Natural killer cell treated with Interleukin-12 subunit alpha and Interleukin-12 subunit beta and Interleukin-15 and Interleukin-18, amount 100 ng/mL, for 72 hours (primary cell): ENCODE data around the gene SMYD3. TPM values are rescaled to one million over a fixed set of nuclear protein-coding genes. Genes with fewer than 3 reads are reported as not detected.
"Not testable (repeated sequence)": the region's sequence is repeated elsewhere in the genome, so short reads cannot be mapped to it uniquely, and the experiment has no call there.

Source experiments
- ATAC-seq, 2 donors: fragments of 150-1000 bp; cut with Tn5 transposase in 1 of 2; sonication (Bioruptor Pico), chemical (Tn5 transposase) in 1 of 2; 2 replicates each; pipeline ENCODE4 v1.10.0; 2021
- DNase-seq: peaks from one replicate; pipeline ENCODE4 v3.0.0; 2022; ENCODE audit warnings: low spot score
- H3K27ac Mint-ChIP-seq, 2 donors: 1 replicate in 1 of 2; 2 replicates in 1 of 2; pipeline ENCODE4 v1.8.0; 2022; ENCODE audit warnings: mixed read lengths in 2 of 2, mild to moderate bottlenecking in 1 of 2, moderate library complexity in 1 of 2
- H3K27me3 Mint-ChIP-seq, 2 donors: 1 replicate in 1 of 2; 2 replicates in 1 of 2; pipeline ENCODE4 v1.8.0; 2022; ENCODE audit warnings: mixed read lengths in 2 of 2
- H3K36me3 Mint-ChIP-seq: one replicate; pipeline ENCODE4 v1.8.0; 2022; ENCODE audit warnings: mixed read lengths
- H3K4me1 Mint-ChIP-seq, 2 donors: 1 replicate in 1 of 2; 2 replicates in 1 of 2; pipeline ENCODE4 v1.8.0; 2022; ENCODE audit warnings: low read depth in 2 of 2, mixed read lengths in 2 of 2, mild to moderate bottlenecking in 1 of 2
- H3K4me3 Mint-ChIP-seq: one replicate; pipeline ENCODE4 v1.8.0; 2022; ENCODE audit warnings: mixed read lengths
- H3K9me3 Mint-ChIP-seq: 2 replicates; pipeline ENCODE4 v1.8.0; 2022; ENCODE audit warnings: mixed read lengths
- total RNA-seq, 2 donors: library from RNA; stranded (reverse); gene quantifications; one replicate each; pipeline ENCODE4 v1.2.3, GENCODE V29; 2022

Gene SMYD3
- total RNA-seq, 2 donors from 2014 or later: 26.9 to 55.4 TPM

DNA sequence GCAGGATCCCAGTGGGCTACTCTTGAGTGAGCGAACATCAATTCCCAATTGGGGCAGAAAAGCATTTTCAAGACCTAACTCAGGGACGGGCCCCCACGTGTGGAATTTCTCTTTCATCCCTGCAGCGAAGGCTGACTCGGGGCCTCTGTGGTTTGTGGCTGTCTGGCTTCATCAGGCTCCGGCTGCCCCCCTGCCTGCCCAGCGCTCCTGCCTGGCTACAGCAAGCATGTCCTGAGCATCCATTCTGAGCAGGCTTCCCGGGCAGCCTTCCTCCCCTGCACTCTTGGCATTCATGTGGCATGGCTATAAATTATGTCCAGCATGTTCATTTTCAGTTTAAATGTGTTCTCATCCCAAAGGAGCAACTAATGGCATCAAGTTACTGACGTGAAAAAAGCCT is 764.2 kb downstream of the SMYD3 start:
- no peaks in the 10 kb centered on the region for H3K9me3 Mint-ChIP-seq
- H3K27me3 Mint-ChIP-seq: no peaks in the 10 kb centered on the region
- DNase-seq (no peak), ATAC-seq (no peak)
- no peak overlapping the region for H3K4me3 Mint-ChIP-seq
- H3K36me3 Mint-ChIP-seq: peaks cover 24% of the 10 kb centered on the region
- no peaks in the 10 kb centered on the region for H3K4me1 Mint-ChIP-seq
- H3K27ac Mint-ChIP-seq: no peak overlapping the region

DNA sequence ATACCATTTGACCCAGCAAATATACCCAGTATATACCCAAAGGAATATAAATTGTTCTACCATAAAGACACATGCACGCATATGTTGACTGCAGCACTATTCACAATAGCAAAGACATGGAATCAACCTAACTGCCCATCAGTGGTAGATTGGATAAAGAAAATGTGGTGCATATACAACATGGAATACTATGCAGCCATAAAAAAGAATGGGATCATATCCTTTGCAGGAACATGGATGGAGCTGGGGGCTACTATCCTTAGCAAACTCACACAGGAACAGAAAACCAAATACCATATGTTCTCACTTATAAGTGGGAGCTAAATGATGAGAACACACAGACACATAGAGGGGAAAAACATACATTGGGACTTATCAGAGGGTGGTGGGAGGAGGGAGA is 766.7 kb downstream of the SMYD3 start:
- H3K27me3 Mint-ChIP-seq, H3K36me3 Mint-ChIP-seq, H3K4me1 Mint-ChIP-seq, H3K4me3 Mint-ChIP-seq, DNase-seq, ATAC-seq, H3K27ac Mint-ChIP-seq, H3K9me3 Mint-ChIP-seq: not testable (repeated sequence)

DNA sequence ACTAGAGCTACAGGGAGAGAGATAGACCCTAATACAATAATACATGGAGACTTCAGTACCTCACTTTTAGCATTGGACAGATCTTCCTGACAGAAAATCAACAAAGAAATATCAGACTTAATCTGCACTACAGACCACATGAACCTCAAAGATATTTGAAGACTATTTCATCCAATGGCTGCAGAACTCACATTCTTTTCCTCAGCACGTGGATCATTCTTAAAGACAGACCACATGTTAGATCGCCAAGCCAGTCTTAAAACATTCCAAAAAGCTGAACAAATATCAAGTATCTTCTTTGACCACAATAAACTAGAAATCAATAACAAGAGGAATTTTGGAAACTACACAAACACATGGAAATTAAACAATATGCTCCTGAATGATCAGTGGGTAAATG is 776.3 kb downstream of the SMYD3 start:
- ATAC-seq (no peak), DNase-seq (no peak)
- H3K36me3 Mint-ChIP-seq: peaks cover 60% of the 10 kb centered on the region
- no peak overlapping the region for H3K27ac Mint-ChIP-seq
- H3K9me3 Mint-ChIP-seq: peaks cover 24% of the 10 kb centered on the region
- no peak overlapping the region for H3K4me3 Mint-ChIP-seq
- H3K4me1 Mint-ChIP-seq: no peaks in the 10 kb centered on the region
- H3K27me3 Mint-ChIP-seq: peaks cover under 1 to 4% of the 10 kb centered on the region in 2 donors

- Mint-ChIP-seq H3K9me3 (peaks cover 26% of the 10 kb centered on the region), H3K36me3 (peaks cover 63% of the 10 kb centered on the region)
- not testable (repeated sequence) for H3K4me3 Mint-ChIP-seq, H3K4me1 Mint-ChIP-seq, ATAC-seq, DNase-seq, H3K27me3 Mint-ChIP-seq, H3K27ac Mint-ChIP-seq
Measured at GRCh38 chr1:245728035-245728434, 779.0 kb downstream of the SMYD3 start.

DNA sequence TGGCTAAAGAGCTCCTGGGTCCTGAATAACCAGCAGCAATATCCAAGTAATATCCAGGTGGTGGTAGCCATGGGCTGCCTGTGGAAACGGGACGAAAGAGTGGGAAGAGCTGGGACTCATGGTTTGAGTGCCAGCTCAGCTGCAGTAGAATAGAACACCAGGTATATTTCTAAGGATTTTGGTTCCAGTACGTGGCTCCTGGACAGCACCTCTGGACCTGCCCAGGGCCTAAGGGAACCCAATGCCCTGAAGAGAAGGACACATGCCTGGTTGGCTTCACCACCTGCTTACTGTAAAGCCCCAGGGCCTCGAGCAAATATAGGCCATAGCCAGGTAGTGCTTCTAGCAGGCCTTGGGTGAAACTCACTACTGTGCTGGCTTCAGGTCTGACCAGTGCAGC is 785.6 kb downstream of the SMYD3 start:
- Mint-ChIP-seq H3K9me3 (peaks cover 8% of the 10 kb centered on the region), H3K27me3 (peaks cover 0 to 3% of the 10 kb centered on the region in 2 donors), H3K27ac (no peak overlapping the region), H3K4me3 (no peak overlapping the region), H3K4me1 (no peaks in the 10 kb centered on the region), H3K36me3 (peaks cover 11% of the 10 kb centered on the region)
- DNase-seq (no peak), ATAC-seq (no peak)

GRCh38 chr1:245718951-245719350 is 788.1 kb downstream of the SMYD3 start:
- Mint-ChIP-seq H3K9me3 (peaks cover 3% of the 10 kb centered on the region), H3K36me3 (no peaks in the 10 kb centered on the region), H3K27me3 (no peaks in the 10 kb centered on the region), H3K27ac (no peak overlapping the region), H3K4me1 (no peaks in the 10 kb centered on the region), H3K4me3 (no peak overlapping the region)
- DNase-seq (no peak), ATAC-seq (no peak)

DNA sequence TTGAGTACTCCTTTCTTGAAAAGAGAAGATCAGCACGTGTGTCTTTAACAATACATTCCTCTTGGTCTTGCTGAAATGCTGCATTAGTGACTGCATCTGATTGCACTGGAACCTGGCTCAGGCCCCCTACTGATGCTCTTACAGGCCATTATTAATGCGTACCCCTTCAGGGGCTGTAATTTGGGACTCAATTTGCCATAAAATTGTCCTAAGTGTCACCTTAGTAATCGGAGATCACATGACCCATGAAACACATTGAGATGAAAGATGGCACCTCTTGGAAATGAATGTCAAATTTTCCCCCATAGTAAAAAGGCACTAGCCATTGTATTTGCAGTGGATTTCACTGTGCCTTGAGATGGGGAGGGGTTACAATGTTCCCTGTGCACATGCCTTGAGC is 789.0 kb downstream of the SMYD3 start:
- H3K27me3 Mint-ChIP-seq: no peaks in the 10 kb centered on the region
- H3K27ac Mint-ChIP-seq: no peak overlapping the region
- H3K36me3 Mint-ChIP-seq: no peaks in the 10 kb centered on the region
- no peak overlapping the region for H3K4me3 Mint-ChIP-seq
- H3K9me3 Mint-ChIP-seq: peaks cover 3% of the 10 kb centered on the region
- no peak for ATAC-seq
- no peak for DNase-seq
- no peaks in the 10 kb centered on the region for H3K4me1 Mint-ChIP-seq

GRCh38 chr1:245717611-245718010 is 789.5 kb downstream of the SMYD3 start:
- Mint-ChIP-seq H3K27me3 (no peaks in the 10 kb centered on the region), H3K4me3 (no peak overlapping the region), H3K9me3 (peaks cover 3% of the 10 kb centered on the region), H3K36me3 (no peaks in the 10 kb centered on the region), H3K4me1 (no peaks in the 10 kb centered on the region), H3K27ac (no peak overlapping the region)
- DNase-seq (no peak), ATAC-seq (no peak)

DNA sequence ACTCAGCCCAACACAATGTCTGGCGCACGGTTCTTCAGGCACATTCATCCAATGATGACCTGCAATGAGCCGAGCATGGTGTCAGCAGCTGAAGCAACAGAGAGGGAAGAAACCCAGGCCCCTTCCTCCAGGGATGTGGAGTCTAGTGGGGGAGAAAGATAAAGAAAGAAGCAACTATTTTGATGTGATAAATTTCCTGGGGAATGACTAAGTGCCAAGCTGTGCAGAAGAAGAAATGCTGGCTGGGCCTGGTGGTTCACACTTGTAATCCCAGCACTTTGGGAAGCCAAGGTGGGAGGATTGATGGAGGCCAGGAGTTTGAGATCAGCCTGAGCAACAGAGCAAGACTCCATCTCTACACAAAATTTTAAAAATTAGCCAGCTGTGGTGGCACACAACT is 790.5 kb downstream of the SMYD3 start:
- Mint-ChIP-seq H3K36me3 (no peaks in the 10 kb centered on the region), H3K27me3 (no peaks in the 10 kb centered on the region), H3K27ac (no peak overlapping the region), H3K4me1 (no peaks in the 10 kb centered on the region), H3K4me3 (no peak overlapping the region), H3K9me3 (peaks cover 3% of the 10 kb centered on the region)
- no peak for ATAC-seq
- DNase-seq: no peak

DNA sequence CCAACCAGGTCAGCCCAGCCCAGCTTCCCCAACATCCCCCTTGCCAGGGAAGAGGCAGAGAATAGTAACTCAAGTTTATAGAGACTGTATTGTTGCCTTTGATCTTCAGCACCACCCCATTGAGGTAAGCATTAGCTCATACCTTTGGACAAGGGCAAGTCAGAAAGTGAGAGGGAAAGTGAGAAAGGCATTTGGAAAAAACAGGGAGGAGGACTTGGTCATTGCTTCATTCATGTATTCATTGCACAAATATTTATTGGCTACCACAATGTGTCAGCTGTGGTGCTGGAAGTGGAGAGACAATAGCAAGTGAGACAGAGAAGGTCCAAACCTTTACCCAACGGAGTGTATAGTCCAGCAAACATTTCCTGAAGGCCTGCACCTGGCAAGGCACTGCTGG is 791.1 kb downstream of the SMYD3 start:
- no peaks in the 10 kb centered on the region for H3K4me1 Mint-ChIP-seq
- DNase-seq (no peak), ATAC-seq (no peak)
- H3K9me3 Mint-ChIP-seq: peaks cover 3% of the 10 kb centered on the region
- no peak overlapping the region for H3K27ac Mint-ChIP-seq
- no peaks in the 10 kb centered on the region for H3K36me3 Mint-ChIP-seq
- no peak overlapping the region for H3K4me3 Mint-ChIP-seq
- no peaks in the 10 kb centered on the region for H3K27me3 Mint-ChIP-seq

GRCh38 chr1:245715291-245715701 is 791.8 kb downstream of the SMYD3 start:
- no peaks in the 10 kb centered on the region for H3K4me1 Mint-ChIP-seq
- no peak overlapping the region for H3K4me3 Mint-ChIP-seq
- no peaks in the 10 kb centered on the region for H3K27me3 Mint-ChIP-seq
- no peaks in the 10 kb centered on the region for H3K36me3 Mint-ChIP-seq
- DNase-seq (no peak), ATAC-seq (no peak)
- no peak overlapping the region for H3K27ac Mint-ChIP-seq
- peaks cover 3% of the 10 kb centered on the region for H3K9me3 Mint-ChIP-seq

DNA sequence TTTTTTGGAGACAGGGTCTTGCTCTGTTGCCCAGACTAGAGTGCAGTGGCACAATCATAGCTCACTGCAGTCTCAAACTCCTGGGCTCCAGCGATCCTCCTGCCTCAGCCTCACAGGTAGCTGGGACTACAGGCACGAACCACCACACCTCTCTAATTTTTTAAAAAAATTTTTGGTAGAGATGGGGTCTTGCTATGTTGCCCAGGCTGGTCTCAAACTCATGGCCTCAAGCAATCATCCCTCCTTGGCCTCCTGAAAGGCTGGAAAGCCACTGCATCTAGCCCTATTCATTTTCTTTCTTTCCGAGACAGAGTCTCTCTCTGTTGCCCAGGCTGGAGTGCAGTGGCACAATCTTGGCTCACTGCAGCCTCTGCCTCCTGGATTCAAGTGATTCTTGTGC is 793.1 kb downstream of the SMYD3 start:
- H3K9me3 Mint-ChIP-seq, ATAC-seq: not testable (repeated sequence)

GRCh38 chr1:245710961-245711903 is 795.8 kb downstream of the SMYD3 start:
- ATAC-seq (no peak), DNase-seq (no peak)
- no peaks in the 10 kb centered on the region for H3K4me1 Mint-ChIP-seq
- no peaks in the 10 kb centered on the region for H3K36me3 Mint-ChIP-seq
- H3K27ac Mint-ChIP-seq: no peak overlapping the region
- no peak overlapping the region for H3K4me3 Mint-ChIP-seq
- no peaks in the 10 kb centered on the region for H3K27me3 Mint-ChIP-seq
- H3K9me3 Mint-ChIP-seq: no peaks in the 10 kb centered on the region

More for the DNA sequence above, 793.1 kb downstream of the SMYD3 start:
- not testable (repeated sequence) for H3K36me3 Mint-ChIP-seq, H3K4me1 Mint-ChIP-seq, H3K4me3 Mint-ChIP-seq, H3K27ac Mint-ChIP-seq, DNase-seq, H3K27me3 Mint-ChIP-seq

- Mint-ChIP-seq H3K27me3 (no peaks in the 10 kb centered on the region), H3K4me3 (no peak overlapping the region), H3K36me3 (no peaks in the 10 kb centered on the region), H3K9me3 (no peaks in the 10 kb centered on the region), H3K27ac (no peak overlapping the region), H3K4me1 (no peaks in the 10 kb centered on the region)
- ATAC-seq (no peak), DNase-seq (no peak)
Measured at GRCh38 chr1:245707941-245708340, 799.1 kb downstream of the SMYD3 start.

DNA sequence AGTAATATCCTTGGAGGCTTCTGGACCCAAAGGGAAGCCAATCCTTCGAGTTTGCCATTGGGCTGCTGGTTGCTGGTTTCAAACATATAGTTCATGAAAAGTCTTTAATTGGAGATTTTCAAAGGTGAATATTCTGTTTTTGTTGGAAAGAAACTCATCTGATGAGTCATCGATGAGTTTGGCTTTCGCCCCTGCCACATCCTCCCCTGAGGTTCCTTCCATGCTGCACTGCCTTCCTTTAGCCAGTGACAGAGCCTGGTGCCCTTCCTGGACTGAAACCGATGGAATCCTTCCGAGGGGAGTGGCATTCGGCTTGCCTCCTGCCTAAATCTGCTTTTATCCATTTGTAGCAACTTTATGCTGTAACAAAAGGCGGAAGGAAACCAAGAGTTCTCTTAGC is 802.3 kb downstream of the SMYD3 start:
- no peak overlapping the region for H3K4me3 Mint-ChIP-seq

More for the DNA sequence above, 802.3 kb downstream of the SMYD3 start:
- ATAC-seq: no peak
- Mint-ChIP-seq H3K27ac (no peak overlapping the region), H3K36me3 (no peaks in the 10 kb centered on the region), H3K9me3 (no peaks in the 10 kb centered on the region), H3K27me3 (no peaks in the 10 kb centered on the region), H3K4me1 (no peaks in the 10 kb centered on the region)
- DNase-seq: no peak
